Progenitor cell of endocrine pancreas (in vitro differentiated cells): ENCODE data around the gene ARL8A. TPM values are rescaled to one million over a fixed set of nuclear protein-coding genes. Genes with fewer than 3 reads are reported as not detected.

Source experiments
- DNase-seq: peaks from one replicate; pipeline ENCODE4 v3.0.0; 2021; ENCODE audit warnings: low spot score; ENCODE audit not compliant: unreplicated experiment
- H3K27ac Mint-ChIP-seq: 2 replicates; pipeline ENCODE4 v1.8.0; 2021; ENCODE audit warnings: mild to moderate bottlenecking, moderate library complexity, mixed read lengths
- H3K27me3 Mint-ChIP-seq: 2 replicates; pipeline ENCODE4 v1.8.0; 2021; ENCODE audit warnings: mixed read lengths
- H3K36me3 Mint-ChIP-seq: 2 replicates; pipeline ENCODE4 v1.8.0; 2022; ENCODE audit warnings: mixed read lengths; ENCODE audit not compliant: insufficient read depth
- H3K4me1 Mint-ChIP-seq: 2 replicates; pipeline ENCODE4 v1.8.0; 2021; ENCODE audit warnings: low read depth, mixed read lengths
- H3K4me3 Mint-ChIP-seq: 2 replicates; pipeline ENCODE4 v1.8.0; 2021; ENCODE audit warnings: low read depth, mild to moderate bottlenecking, moderate library complexity, mixed read lengths
- H3K9me3 Mint-ChIP-seq: 2 replicates; pipeline ENCODE4 v1.8.0; 2021; ENCODE audit warnings: low read depth, mixed read lengths
- total RNA-seq: library from RNA; stranded (reverse); gene quantifications from 2 replicates; pipeline ENCODE4 v1.2.1, GENCODE V29; 2021
- TF ChIP-seq, protein P1 (sequence below): fragments of 200-600 bp; sonication (generic); IDR thresholded peaks from one replicate; pipeline ENCODE4 v1.5.0; 2021; ENCODE audit warnings: antibody characterized with exemption, mild to moderate bottlenecking; ENCODE audit not compliant: unreplicated experiment

Gene ARL8A
- total RNA-seq, 1 donor from 2014 or later: 43.7 TPM

DNA sequence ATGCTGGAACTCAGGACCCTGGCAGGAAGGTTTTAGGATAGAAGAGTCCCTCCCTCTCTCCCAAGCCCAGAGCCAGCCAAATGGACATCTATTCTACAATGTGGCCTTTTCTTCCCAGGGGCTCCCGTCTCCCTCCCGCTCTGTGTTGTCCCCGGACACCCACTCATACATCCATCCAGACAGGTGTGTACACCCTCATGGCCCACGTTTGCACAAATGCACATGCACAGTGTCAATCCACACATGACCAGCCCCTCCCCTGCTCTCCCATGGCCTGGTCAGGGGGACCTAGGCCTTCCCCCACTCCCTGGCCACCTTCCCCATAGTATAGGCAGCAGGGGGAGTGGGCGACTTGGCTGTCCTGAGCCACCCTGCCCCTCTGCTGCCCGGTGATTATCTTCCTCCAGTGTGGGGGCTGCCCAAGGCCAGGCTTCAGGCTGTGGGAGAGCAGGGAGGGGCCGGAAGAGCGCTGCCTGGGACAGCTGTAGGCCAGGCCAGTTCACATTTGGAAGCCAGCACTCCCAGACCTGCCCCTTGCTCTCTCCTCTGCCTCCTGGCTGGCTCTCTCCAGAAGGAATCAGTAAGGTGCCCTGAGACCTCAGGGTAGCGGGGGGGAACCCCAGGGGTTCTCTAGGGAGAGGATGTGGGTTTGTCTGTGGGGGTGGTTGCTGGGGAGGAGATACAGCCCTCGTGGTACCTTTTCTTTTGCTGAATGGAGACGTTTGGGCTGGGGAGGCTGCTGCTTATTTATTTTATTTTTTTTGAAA, 19.9 kb upstream of the ARL8A start:
- Mint-ChIP-seq H3K4me3 (no peak overlapping the region), H3K4me1 (peaks cover 8% of the 10 kb centered on the region), H3K27me3 (peaks cover 10% of the 10 kb centered on the region), H3K27ac (peak overlapping the region; percentile 85), H3K9me3 (no peaks in the 10 kb centered on the region), H3K36me3 (no peaks in the 10 kb centered on the region)
- no peak for DNase-seq
- TF ChIP-seq, protein P1, sequence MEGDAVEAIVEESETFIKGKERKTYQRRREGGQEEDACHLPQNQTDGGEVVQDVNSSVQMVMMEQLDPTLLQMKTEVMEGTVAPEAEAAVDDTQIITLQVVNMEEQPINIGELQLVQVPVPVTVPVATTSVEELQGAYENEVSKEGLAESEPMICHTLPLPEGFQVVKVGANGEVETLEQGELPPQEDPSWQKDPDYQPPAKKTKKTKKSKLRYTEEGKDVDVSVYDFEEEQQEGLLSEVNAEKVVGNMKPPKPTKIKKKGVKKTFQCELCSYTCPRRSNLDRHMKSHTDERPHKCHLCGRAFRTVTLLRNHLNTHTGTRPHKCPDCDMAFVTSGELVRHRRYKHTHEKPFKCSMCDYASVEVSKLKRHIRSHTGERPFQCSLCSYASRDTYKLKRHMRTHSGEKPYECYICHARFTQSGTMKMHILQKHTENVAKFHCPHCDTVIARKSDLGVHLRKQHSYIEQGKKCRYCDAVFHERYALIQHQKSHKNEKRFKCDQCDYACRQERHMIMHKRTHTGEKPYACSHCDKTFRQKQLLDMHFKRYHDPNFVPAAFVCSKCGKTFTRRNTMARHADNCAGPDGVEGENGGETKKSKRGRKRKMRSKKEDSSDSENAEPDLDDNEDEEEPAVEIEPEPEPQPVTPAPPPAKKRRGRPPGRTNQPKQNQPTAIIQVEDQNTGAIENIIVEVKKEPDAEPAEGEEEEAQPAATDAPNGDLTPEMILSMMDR: no peak

DNA sequence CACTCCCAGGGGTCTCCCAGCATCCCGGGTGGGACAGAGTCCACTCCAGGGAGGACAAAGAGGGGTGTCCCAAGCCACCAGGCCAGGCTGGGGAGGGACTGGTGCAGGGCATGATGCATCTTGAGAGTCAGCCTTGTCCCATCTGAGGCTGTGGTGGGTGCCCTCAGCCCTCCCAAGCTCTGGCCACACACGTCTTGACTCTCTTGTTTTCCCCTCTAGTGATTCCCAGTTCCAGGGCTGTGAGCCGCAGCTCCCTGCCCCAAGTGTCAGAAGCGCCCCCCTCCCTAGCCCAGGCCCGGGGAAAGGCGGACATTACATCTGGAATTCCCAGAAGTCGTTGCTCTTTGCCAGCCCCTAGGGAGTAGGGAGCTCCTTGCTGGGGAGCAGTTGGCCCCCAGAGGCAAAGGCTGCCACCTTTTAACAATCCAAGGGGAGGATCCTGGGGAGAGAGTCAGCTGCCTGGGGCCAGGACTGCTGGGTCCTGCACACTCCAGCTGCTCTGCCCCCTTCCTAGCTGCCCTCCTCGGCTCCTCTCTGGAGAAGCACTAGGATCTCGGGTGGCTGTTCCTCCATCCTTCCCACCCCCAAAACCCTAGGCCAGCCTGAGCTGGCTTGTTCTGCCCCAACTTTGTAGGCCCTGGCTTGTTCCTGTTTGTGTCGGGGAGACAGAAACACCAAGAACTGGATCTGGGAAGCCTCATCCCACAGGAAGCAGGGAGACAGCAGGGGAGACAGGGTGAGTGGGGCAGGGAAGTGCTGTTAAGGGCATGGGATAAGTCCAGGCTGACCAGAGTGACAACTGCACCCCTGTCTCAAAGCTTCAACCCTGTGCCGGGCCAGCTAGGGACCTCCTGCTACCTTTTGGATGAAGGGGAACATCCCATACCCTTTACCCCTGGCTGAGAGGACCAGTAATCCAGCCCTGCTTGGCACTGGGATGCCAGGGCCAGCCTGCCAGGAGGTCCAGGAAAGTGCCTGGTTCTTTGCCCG, 19.0 kb upstream of the ARL8A start:
- H3K9me3 Mint-ChIP-seq: no peaks in the 10 kb centered on the region
- no peaks in the 10 kb centered on the region for H3K36me3 Mint-ChIP-seq
- H3K4me1 Mint-ChIP-seq: peaks cover 10% of the 10 kb centered on the region
- TF ChIP-seq, protein P1: no peak
- DNase-seq: no peak
- peak overlapping the region; percentile 29 for H3K27ac Mint-ChIP-seq
- H3K4me3 Mint-ChIP-seq: no peak overlapping the region
- H3K27me3 Mint-ChIP-seq: peaks cover 10% of the 10 kb centered on the region

DNA sequence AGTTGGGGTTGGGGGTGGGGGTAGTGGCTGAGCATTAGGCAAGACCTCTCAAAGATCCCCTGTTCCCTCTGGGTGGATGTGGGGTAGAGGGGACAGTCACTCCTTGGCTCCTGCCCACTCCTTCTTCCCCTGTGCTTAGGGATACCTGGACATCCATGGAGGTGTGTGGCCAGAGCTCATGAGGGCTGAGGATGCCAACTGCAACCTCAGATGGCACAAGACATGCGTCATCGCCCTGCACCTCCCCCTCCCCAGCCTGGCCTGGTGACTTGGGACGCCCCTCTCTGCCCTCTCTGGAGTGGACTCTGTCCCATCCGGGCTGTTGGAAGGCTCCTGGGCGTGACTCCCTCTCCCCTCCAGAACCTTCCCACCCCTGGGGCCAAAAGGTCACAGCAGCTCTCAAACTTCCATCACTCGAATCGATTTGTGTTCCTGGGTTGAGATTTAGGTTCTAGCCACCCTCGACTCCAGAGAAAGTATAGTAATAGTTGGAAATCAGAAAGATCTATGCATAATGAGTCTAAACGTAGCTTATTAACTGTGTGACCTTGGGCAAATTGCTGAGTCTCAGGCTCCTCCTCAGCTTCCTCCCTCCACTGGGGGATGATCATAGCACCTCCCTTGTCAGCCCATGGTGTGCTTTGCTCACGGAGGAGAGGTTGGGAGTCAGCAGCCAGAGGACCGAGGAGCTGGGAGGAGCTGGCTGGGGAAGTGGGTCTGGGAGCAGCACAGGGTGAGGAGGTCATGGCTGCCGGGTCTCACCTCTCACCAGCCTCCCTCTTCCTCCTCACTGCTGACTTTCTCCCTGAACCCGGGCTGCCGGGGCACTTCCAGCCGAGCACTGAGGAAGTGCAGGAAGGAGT, 18.1 kb upstream of the ARL8A start:
- TF ChIP-seq, protein P1: no peak
- Mint-ChIP-seq H3K27me3 (peaks cover 10% of the 10 kb centered on the region), H3K36me3 (no peaks in the 10 kb centered on the region), H3K4me1 (peaks cover 10% of the 10 kb centered on the region), H3K9me3 (no peaks in the 10 kb centered on the region), H3K4me3 (no peak overlapping the region), H3K27ac (no peak overlapping the region)
- DNase-seq: no peak

DNA sequence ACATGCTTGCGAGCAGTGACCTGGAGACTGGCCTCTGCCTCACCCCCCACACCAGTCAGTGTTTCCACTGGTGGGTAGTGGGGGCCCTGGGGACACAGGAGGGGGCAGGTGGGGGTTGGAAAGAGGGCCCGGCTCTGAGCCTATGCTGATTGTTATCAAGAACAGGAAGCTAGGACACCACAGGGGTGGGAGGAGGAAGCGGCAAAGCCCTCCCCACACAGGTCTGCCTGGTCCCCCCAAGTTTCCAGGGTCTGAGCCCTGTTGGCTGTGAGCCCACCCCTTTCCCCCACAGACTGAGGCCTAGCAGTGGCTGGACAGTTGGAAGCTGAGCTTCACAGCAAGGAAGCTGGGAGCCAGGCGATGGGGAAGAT, 17.5 kb upstream of the ARL8A start:
- no peaks in the 10 kb centered on the region for H3K36me3 Mint-ChIP-seq
- H3K4me1 Mint-ChIP-seq: peaks cover 7% of the 10 kb centered on the region
- H3K27me3 Mint-ChIP-seq: peaks cover 7% of the 10 kb centered on the region
- no peaks in the 10 kb centered on the region for H3K9me3 Mint-ChIP-seq
- TF ChIP-seq, protein P1: no peak
- H3K27ac Mint-ChIP-seq: no peak overlapping the region
- no peak for DNase-seq
- no peak overlapping the region for H3K4me3 Mint-ChIP-seq
